IMR-90 (cell line): ENCODE results near the gene VIPR2. TPM values are rescaled to one million over a fixed set of nuclear protein-coding genes. Genes with fewer than 3 reads are reported as not detected.

ENCODE experiments used
- ATAC-seq: fragments of 200-7000 bp; cut with Tn5 transposase; 2 replicates; pipeline ENCODE4 v1.9.1; 2020; ENCODE audit warnings: low read depth, mild to moderate bottlenecking, moderate library complexity
- BruUV-seq: library from RNA; stranded (reverse); fragments of 400-500 nt; replicated peaks from 2 replicates; lab custom pipeline; 2021; lab: Mats Ljungman, UMichigan
- CTCF ChIA-PET: fragments of 300-600 bp; formaldehyde crosslinking; extraction: SDS; loops from one replicate; lab custom pipeline; 2021; ENCODE audit warnings: antibody characterized with exemption; lab: Yijun Ruan, JAX
- POLR2A ChIA-PET: fragments of 300-600 bp; sonication (Branson Sonifier 250); formaldehyde crosslinking; loops from one replicate; lab custom pipeline; 2022; ENCODE audit warnings: antibody characterized with exemption; ENCODE audit not compliant: unreplicated experiment; lab: Charles Lee
- DNase-seq: peaks from one replicate; pipeline ENCODE4 v3.0.0; 2013
- H2AFZ ChIP-seq: replicated peaks from 2 replicates; pipeline ENCODE3; 2013; ENCODE audit warnings: low read length, mild to moderate bottlenecking; ENCODE audit not compliant: poor library complexity
- H2AK5ac ChIP-seq: 2 replicates; pipeline ENCODE4 v1.6.1; 2013; ENCODE audit warnings: low read depth, low read length, inconsistent platforms
- H2AK9ac ChIP-seq: replicated peaks from 2 replicates; pipeline ENCODE3; 2013; ENCODE audit warnings: mild to moderate bottlenecking, low read depth, low read length, moderate library complexity; ENCODE audit not compliant: poor library complexity
- H2BK120ac ChIP-seq: 2 replicates; pipeline ENCODE4 v1.6.1; 2013; ENCODE audit warnings: low read depth, low read length, inconsistent platforms
- H2BK15ac ChIP-seq: 3 replicates; pipeline ENCODE4 v1.6.1; 2013; ENCODE audit warnings: low read depth, low read length, inconsistent platforms
- H2BK20ac ChIP-seq: 2 replicates; pipeline ENCODE4 v1.6.1; 2013; ENCODE audit warnings: low read depth, mild to moderate bottlenecking, inconsistent platforms, low read length, moderate library complexity
- H2BK5ac ChIP-seq: 2 replicates; pipeline ENCODE4 v1.6.1; 2013; ENCODE audit warnings: mild to moderate bottlenecking, low read depth, low read length, inconsistent platforms; ENCODE audit not compliant: poor library complexity, severe bottlenecking
- H3K14ac ChIP-seq: replicated peaks from 2 replicates; pipeline ENCODE4 v1.6.1; 2013; ENCODE audit warnings: low read depth, low read length, inconsistent platforms
- H3K18ac ChIP-seq: 2 replicates; pipeline ENCODE4 v1.6.1; 2013; ENCODE audit warnings: low read depth, low read length, control low read depth
- H3K23ac ChIP-seq: 2 replicates; pipeline ENCODE4 v1.6.1; 2013; ENCODE audit warnings: low read depth, low read length, inconsistent platforms
- H3K27ac ChIP-seq: 2 replicates; pipeline ENCODE4 v1.5.1; 2013; ENCODE audit warnings: mild to moderate bottlenecking, control low read depth, low read length; ENCODE audit not compliant: insufficient read depth
- H3K27me3 ChIP-seq: 2 replicates; pipeline ENCODE4 v1.6.1; 2013; ENCODE audit warnings: low read length; ENCODE audit not compliant: control insufficient read depth, insufficient read depth
- H3K36me3 ChIP-seq: 2 replicates; pipeline ENCODE4 v1.6.1; 2013; ENCODE audit warnings: low read length, mixed read lengths; ENCODE audit not compliant: control insufficient read depth, insufficient read depth
- H3K4ac ChIP-seq: 2 replicates; pipeline ENCODE4 v1.6.1; 2013; ENCODE audit warnings: low read depth, low read length, inconsistent platforms
- H3K4me1 ChIP-seq: 2 replicates; pipeline ENCODE4 v1.6.1; 2013; ENCODE audit warnings: low read length, mixed read lengths; ENCODE audit not compliant: control insufficient read depth, insufficient read depth
- H3K4me2 ChIP-seq: 2 replicates; pipeline ENCODE4 v1.6.1; 2013; ENCODE audit warnings: low read depth, mild to moderate bottlenecking, control low read depth, low read length, moderate library complexity
- H3K4me3 ChIP-seq: 2 replicates; pipeline ENCODE4 v1.5.1; 2013; ENCODE audit warnings: low read depth, mild to moderate bottlenecking, control low read depth, low read length, moderate library complexity; ENCODE audit not compliant: insufficient read depth
- H3K56ac ChIP-seq: 2 replicates; pipeline ENCODE4 v1.6.1; 2013; ENCODE audit warnings: low read length, inconsistent platforms; ENCODE audit not compliant: insufficient read depth; ENCODE audit errors: extremely low read depth
- H3K79me1 ChIP-seq, 2 experiments: 2 replicates each; pipeline ENCODE4 v1.6.1; 2013; ENCODE audit warnings: low read length in 2 of 2, inconsistent platforms in 1 of 2, low read depth in 1 of 2
- H3K9ac ChIP-seq: 2 replicates; pipeline ENCODE4 v1.6.1; 2013; ENCODE audit warnings: low read depth, low read length, control low read depth
- H3K9me1 ChIP-seq: 2 replicates; pipeline ENCODE4 v1.6.1; 2013; ENCODE audit warnings: low read length, inconsistent platforms; ENCODE audit not compliant: insufficient read depth
- H3K9me3 ChIP-seq: 2 replicates; pipeline ENCODE4 v1.6.1; 2013; ENCODE audit warnings: low read length; ENCODE audit not compliant: control insufficient read depth, insufficient read depth
- H4K20me1 ChIP-seq: 2 replicates; pipeline ENCODE4 v1.6.1; 2013; ENCODE audit warnings: low read length, inconsistent platforms; ENCODE audit not compliant: insufficient read depth
- H4K5ac ChIP-seq: 2 replicates; pipeline ENCODE4 v1.6.1; 2013; ENCODE audit warnings: mild to moderate bottlenecking, low read depth, low read length, control low read depth
- H4K8ac ChIP-seq, 2 experiments: 2 replicates each; pipeline ENCODE4 v1.6.1; 2013; ENCODE audit warnings: low read depth in 2 of 2, low read length in 2 of 2, control low read depth in 1 of 2, inconsistent platforms in 1 of 2
- H4K91ac ChIP-seq: 2 replicates; pipeline ENCODE4 v1.6.1; 2013; ENCODE audit warnings: low read depth, low read length, inconsistent platforms; ENCODE audit not compliant: insufficient read depth
- ELK1 ChIP-seq: fragments of 150-350 bp; IDR thresholded peaks from 2 replicates; pipeline ENCODE4 v1.6.1; 2016; ENCODE audit warnings: low read depth, mild to moderate bottlenecking, low read length, moderate library complexity, borderline replicate concordance
- WGBS, 2 experiments: methylation state at CpG; one replicate each; pipeline versions ENCODE4 v1.1.5 to v1.1.7; 2013; ENCODE audit warnings: missing lambda C conversion rate in 2 of 2; ENCODE audit not compliant: insufficient read length in 1 of 2; ENCODE audit errors: extremely low coverage in 2 of 2; 5-methylcytosine and 5-hydroxymethylcytosine counted together
- dilution Hi-C: fragments of 300-500 bp; cut with HindIII; formaldehyde crosslinking; loops from one replicate; pipeline ENCODE4 v1.14.3; 2018; ENCODE audit warnings: low sequenced_read_pairs; ENCODE audit not compliant: unreplicated experiment
- in situ Hi-C: fragments of 300-500 bp; cut with MboI; formaldehyde crosslinking; loops from 3 replicates; pipeline ENCODE4 v1.14.3; 2019; ENCODE audit warnings: low sequenced_read_pairs, inconsistent platforms, mixed read lengths
- intact Hi-C: fragments of 100-400 bp; cut with micrococcal nuclease; formaldehyde crosslinking; loops from 2 replicates; pipeline ENCODE4 v1.10.0; 2022
- polyA plus RNA-seq, 3 experiments: library from polyadenylated mRNA; depleted of rRNA; stranded (reverse); fragments of >200 nt; gene quantifications; 2 replicates each; pipeline ENCODE4 v1.2.3, GENCODE V29; 2012; ENCODE audit warnings: low replicate concordance in 1 of 3
- total RNA-seq: library from RNA; depleted of rRNA; stranded (reverse); fragments of >200 nt; gene quantifications from 2 replicates; pipeline ENCODE4 v1.2.3, GENCODE V29; 2012

VIPR2 gene
- total and polyA plus RNA-seq, 2 of the 4 experiments (the other 2 are of a cell fraction) = not detected

- no peaks in the 10 kb centered on the region for H3K79me1 ChIP-seq
- peaks cover 26% of the 10 kb centered on the region for H3K9me3 ChIP-seq
- H3K18ac ChIP-seq = no peak overlapping the region
- no peak overlapping the region for H2BK5ac ChIP-seq
- intact Hi-C loops (no loop called here), dilution Hi-C loops (no loop called here), in situ Hi-C loops (no loop called here)
- BruUV-seq = no TSS peak
- no peak overlapping the region for H3K14ac ChIP-seq
- no peak overlapping the region for H2AK9ac ChIP-seq
- H2BK120ac ChIP-seq = no peak overlapping the region
- H3K27ac ChIP-seq = no peak overlapping the region
- H3K56ac ChIP-seq = no peak overlapping the region
- no peak overlapping the region for H3K4me3 ChIP-seq
- 40% methylated on average over 17 of the region's 44 CpGs; no CpG with 5 or more reads in 1 of the 2 experiments for WGBS, 2 experiments
- no peaks in the 10 kb centered on the region for H3K36me3 ChIP-seq
- H2AK5ac ChIP-seq = no peak overlapping the region
- no peak overlapping the region for H4K5ac ChIP-seq
- H3K9me1 ChIP-seq = no peaks in the 10 kb centered on the region
- H4K91ac ChIP-seq = no peak overlapping the region
- no peak overlapping the region for H2AFZ ChIP-seq
- H3K23ac ChIP-seq = no peak overlapping the region
- ChIA-PET CTCF (no interaction called here), POLR2A (no interaction called here)
- H4K8ac ChIP-seq = no peak overlapping the region
- no peak overlapping the region for H2BK20ac ChIP-seq
- H4K20me1 ChIP-seq = no peaks in the 10 kb centered on the region
- no peak for TF ChIP-seq ELK1
- H3K9ac ChIP-seq = no peak overlapping the region
- ATAC-seq (no peak), DNase-seq (no peak)
- no peak overlapping the region for H3K4ac ChIP-seq
- no peaks in the 10 kb centered on the region for H3K4me1 ChIP-seq
- no peaks in the 10 kb centered on the region for H3K27me3 ChIP-seq
- no peak overlapping the region for H2BK15ac ChIP-seq
- no peak overlapping the region; the same call in 1 of the 2 replicates for H3K4me2 ChIP-seq
Measured at GRCh38 chr7:159061674-159062212, 82.9 kb downstream of the VIPR2 start.
